ENCODE results near the gene FILIP1L. TPM values are rescaled to one million over a fixed set of nuclear protein-coding genes. Genes with fewer than 3 reads are reported as not detected.

Gene FILIP1L
- total RNA-seq, 1 donor from 2014 or later = 0.15 TPM

DNA sequence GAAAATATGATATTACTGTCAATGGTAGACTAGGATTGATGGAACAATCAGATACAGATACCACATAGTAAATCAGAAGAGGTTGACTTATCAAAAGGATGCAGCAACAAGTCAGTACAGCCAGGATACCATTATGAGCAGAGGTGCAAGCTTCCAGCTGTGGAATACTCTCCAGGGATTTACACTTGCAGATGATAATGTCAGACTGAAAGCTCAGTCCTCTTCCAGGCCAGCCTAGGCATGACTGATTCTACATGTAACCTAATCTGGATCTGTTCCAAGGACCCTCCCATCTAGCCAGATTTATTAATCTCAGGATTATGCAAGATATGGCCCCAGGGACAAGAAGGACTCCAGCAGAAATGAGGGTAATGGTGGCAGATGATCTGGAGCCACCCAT, 8.2 kb downstream of the FILIP1L start:
- no peaks in the 10 kb centered on the region for H3K4me1 Mint-ChIP-seq
- Histone ChIP-seq H3K9ac (no peak overlapping the region), H3K27me3 (no peaks in the 10 kb centered on the region), H2AFZ (replicated peaks) (no peak overlapping the region), H3K79me2 (ENCODE audit: low read depth) (no peaks in the 10 kb centered on the region), H3K4me1 (no peaks in the 10 kb centered on the region), H3K27ac (no peak overlapping the region), H4K20me1 (ENCODE audit: low read depth) (no peaks in the 10 kb centered on the region), H3K4me3 (no peak overlapping the region), H3F3A (ENCODE audit: low read depth) (no peaks in the 10 kb centered on the region), H3K9me3 (ENCODE audit: low read depth) (no peaks in the 10 kb centered on the region), H3K36me3 (no peaks in the 10 kb centered on the region), H3K4me2 (no peak overlapping the region)
- H3K9me3 Mint-ChIP-seq = no peaks in the 10 kb centered on the region
- H3K27me3 Mint-ChIP-seq (ENCODE audit: insufficient read depth, low read depth) = no peaks in the 10 kb centered on the region
- no peak for DNase-seq (ENCODE audit: low spot score)
- peaks cover 1% of the 10 kb centered on the region for H3K36me3 Mint-ChIP-seq
- TF ChIP-seq, protein P1, sequence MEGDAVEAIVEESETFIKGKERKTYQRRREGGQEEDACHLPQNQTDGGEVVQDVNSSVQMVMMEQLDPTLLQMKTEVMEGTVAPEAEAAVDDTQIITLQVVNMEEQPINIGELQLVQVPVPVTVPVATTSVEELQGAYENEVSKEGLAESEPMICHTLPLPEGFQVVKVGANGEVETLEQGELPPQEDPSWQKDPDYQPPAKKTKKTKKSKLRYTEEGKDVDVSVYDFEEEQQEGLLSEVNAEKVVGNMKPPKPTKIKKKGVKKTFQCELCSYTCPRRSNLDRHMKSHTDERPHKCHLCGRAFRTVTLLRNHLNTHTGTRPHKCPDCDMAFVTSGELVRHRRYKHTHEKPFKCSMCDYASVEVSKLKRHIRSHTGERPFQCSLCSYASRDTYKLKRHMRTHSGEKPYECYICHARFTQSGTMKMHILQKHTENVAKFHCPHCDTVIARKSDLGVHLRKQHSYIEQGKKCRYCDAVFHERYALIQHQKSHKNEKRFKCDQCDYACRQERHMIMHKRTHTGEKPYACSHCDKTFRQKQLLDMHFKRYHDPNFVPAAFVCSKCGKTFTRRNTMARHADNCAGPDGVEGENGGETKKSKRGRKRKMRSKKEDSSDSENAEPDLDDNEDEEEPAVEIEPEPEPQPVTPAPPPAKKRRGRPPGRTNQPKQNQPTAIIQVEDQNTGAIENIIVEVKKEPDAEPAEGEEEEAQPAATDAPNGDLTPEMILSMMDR (IDR thresholded peaks at IDR 0.05) = no peak
- TF ChIP-seq EZH2phosphoT487 (IDR thresholded peaks at IDR 0.05) (no peak), EZH2 (IDR thresholded peaks at IDR 0.05) (no peak)
- H3K4me3 Mint-ChIP-seq = no peak overlapping the region
- no peak overlapping the region for H3K27ac Mint-ChIP-seq

- Histone ChIP-seq H3K9ac (no peak overlapping the region), H3K9me3 (ENCODE audit: low read depth) (no peaks in the 10 kb centered on the region), H3F3A (ENCODE audit: low read depth) (no peaks in the 10 kb centered on the region), H3K4me2 (no peak overlapping the region), H3K27ac (no peak overlapping the region), H3K79me2 (ENCODE audit: low read depth) (no peaks in the 10 kb centered on the region), H3K4me3 (no peak overlapping the region), H2AFZ (replicated peaks) (no peak overlapping the region), H4K20me1 (ENCODE audit: low read depth) (no peaks in the 10 kb centered on the region), H3K36me3 (no peaks in the 10 kb centered on the region), H3K27me3 (no peaks in the 10 kb centered on the region), H3K4me1 (no peaks in the 10 kb centered on the region)
- Mint-ChIP-seq H3K27me3 (ENCODE audit: insufficient read depth, low read depth) (no peaks in the 10 kb centered on the region), H3K4me3 (no peak overlapping the region), H3K4me1 (no peaks in the 10 kb centered on the region), H3K27ac (no peak overlapping the region), H3K9me3 (no peaks in the 10 kb centered on the region), H3K36me3 (peaks cover 2% of the 10 kb centered on the region)
- DNase-seq (ENCODE audit: low spot score) = no peak
- TF ChIP-seq, protein P1 (IDR thresholded peaks at IDR 0.05) = no peak
- no peak for TF ChIP-seq EZH2 (IDR thresholded peaks at IDR 0.05)
- TF ChIP-seq EZH2phosphoT487 (IDR thresholded peaks at IDR 0.05) = no peak
These were observed 8.8 kb downstream of the FILIP1L start for GRCh38 chr3:100105501-100105900.

DNA sequence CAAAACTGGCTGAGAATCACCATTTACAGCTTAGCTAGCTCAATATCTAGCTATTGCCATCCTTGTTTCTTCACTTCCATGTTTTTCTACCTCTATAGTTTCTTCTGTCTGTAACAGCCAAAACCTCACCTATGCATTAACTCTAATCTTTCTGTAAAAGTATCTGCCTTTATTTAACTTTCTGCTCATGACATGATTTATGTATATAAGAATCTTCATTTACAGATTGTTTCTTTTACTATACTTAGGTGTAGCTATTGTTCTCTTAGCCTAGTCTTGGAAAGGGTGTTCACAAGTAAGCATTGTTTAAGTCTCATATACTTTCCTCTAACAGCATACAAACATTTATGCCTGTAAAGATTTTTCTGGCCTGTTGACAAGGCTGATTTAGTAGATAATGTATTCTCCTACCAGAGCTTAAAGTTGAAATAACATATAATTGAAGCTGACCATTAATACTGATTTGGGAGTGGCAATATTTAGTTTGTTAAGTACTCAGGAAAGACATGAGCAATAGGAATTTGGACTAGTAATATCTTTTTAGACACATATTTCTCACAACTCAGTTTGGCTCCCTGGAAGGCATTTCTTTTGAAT, 9.4 kb downstream of the FILIP1L start:
- H3K27me3 ChIP-seq = no peaks in the 10 kb centered on the region
- no peaks in the 10 kb centered on the region for H3K4me1 ChIP-seq
- Mint-ChIP-seq H3K27ac (no peak overlapping the region), H3K4me1 (no peaks in the 10 kb centered on the region), H3K27me3 (ENCODE audit: insufficient read depth, low read depth) (no peaks in the 10 kb centered on the region), H3K36me3 (peaks cover 2% of the 10 kb centered on the region), H3K9me3 (no peaks in the 10 kb centered on the region), H3K4me3 (no peak overlapping the region)
- no peak for DNase-seq (ENCODE audit: low spot score)
- no peak overlapping the region for H3K4me3 ChIP-seq
- no peaks in the 10 kb centered on the region for H4K20me1 ChIP-seq (ENCODE audit: low read depth)
- TF ChIP-seq EZH2 (IDR thresholded peaks at IDR 0.05) (no peak), EZH2phosphoT487 (IDR thresholded peaks at IDR 0.05) (no peak)
- TF ChIP-seq, protein P1 (IDR thresholded peaks at IDR 0.05) = no peak
- no peaks in the 10 kb centered on the region for H3K36me3 ChIP-seq
- no peak overlapping the region for H3K4me2 ChIP-seq
- H2AFZ ChIP-seq (replicated peaks) = no peak overlapping the region
- H3K9me3 ChIP-seq (ENCODE audit: low read depth) = no peaks in the 10 kb centered on the region
- H3K9ac ChIP-seq = no peak overlapping the region
- no peak overlapping the region for H3K27ac ChIP-seq
- H3F3A ChIP-seq (ENCODE audit: low read depth) = no peaks in the 10 kb centered on the region
- no peaks in the 10 kb centered on the region for H3K79me2 ChIP-seq (ENCODE audit: low read depth)
